GM12873 (cell line): ENCODE data around the gene CD83.

Experiments
- TF ChIP-seq, protein P1 (sequence below): IDR thresholded peaks from 2 replicates; pipeline ENCODE4 v1.5.1; 2012; ENCODE audit warnings: low read depth, mild to moderate bottlenecking, moderate library complexity, low read length, control low read depth; ENCODE audit not compliant: insufficient read depth; ENCODE audit errors: missing control alignments

Gene CD83

DNA sequence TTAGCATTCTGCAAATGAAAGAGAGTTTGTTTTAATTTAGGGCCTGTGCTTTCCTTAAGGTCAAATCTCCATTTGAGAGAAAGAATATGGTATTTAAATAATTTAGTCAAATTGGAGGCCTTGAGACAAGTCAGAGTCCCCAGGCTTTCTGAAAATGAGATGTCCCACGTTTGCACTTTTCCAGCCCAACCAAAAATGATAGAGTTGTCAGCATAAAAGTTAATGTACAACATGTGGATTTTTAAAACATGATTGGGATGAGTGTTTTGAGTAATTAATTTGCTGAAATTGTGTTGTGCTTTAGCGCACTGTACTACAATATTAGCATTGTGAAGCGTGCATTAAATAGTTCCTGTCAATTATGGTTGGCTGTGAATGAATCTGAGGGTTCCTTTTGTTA is 10.0 kb downstream of the CD83 start:
- TF ChIP-seq, protein P1, sequence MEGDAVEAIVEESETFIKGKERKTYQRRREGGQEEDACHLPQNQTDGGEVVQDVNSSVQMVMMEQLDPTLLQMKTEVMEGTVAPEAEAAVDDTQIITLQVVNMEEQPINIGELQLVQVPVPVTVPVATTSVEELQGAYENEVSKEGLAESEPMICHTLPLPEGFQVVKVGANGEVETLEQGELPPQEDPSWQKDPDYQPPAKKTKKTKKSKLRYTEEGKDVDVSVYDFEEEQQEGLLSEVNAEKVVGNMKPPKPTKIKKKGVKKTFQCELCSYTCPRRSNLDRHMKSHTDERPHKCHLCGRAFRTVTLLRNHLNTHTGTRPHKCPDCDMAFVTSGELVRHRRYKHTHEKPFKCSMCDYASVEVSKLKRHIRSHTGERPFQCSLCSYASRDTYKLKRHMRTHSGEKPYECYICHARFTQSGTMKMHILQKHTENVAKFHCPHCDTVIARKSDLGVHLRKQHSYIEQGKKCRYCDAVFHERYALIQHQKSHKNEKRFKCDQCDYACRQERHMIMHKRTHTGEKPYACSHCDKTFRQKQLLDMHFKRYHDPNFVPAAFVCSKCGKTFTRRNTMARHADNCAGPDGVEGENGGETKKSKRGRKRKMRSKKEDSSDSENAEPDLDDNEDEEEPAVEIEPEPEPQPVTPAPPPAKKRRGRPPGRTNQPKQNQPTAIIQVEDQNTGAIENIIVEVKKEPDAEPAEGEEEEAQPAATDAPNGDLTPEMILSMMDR: no peak

DNA sequence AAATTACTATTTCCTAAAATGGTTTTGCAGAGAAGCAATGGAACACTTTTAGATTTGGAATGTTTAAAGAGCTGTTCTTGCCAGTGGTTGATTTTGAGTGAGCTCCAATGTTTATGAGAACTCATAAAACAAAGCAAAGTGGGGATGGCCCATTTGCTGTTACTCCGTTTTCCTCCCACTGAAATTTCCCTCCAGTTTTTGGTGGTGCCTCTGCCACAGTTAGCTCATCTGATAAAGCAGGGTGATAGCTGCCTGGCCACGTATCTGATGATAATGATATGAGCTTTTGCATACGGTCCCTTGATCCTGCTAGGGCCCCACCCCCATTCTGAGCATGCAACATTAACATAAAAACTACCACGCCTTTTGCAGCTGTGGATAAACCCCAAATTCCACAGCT is 10.4 kb downstream of the CD83 start:
- TF ChIP-seq, protein P1: no peak

DNA sequence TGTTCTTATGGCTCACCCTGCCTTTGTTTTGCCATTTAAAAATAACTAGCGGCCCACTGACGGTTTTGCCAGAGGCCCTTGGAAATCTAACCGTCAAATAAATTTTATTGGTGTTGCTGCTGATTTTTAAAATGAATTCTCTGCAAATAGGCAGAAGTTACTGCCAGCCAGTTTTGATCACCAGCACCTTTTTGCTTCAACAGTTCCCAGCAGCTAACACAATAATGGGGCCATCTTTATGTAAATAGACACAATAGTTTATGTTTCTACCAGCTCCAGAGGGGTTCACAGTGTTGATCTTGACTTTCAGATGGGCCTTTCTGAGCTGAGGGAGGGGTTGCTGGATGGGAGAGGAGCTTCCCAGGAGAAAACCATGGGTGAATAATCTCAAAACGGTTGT is 11.2 kb downstream of the CD83 start:
- TF ChIP-seq, protein P1: no peak

DNA sequence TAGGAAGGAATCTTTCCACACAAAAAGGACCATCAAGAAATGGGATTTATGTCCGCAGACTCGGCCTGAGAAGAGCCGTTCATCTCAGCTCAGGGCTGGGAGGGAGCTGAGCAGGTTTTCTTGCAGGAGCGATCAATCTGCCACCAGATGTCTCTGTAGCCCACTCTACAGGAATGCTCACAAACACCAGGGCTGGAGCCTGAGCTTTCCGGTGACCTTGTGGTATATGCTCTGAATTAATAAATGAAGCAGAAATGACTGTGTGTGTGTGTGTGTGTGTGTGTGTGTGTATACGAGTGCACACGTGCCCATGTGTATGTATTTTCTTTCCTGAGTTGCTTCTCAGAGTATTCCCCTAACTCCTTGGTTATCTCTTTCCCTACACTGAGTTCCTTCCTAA is 12.0 kb downstream of the CD83 start:
- TF ChIP-seq, protein P1: peak; percentile 67

DNA sequence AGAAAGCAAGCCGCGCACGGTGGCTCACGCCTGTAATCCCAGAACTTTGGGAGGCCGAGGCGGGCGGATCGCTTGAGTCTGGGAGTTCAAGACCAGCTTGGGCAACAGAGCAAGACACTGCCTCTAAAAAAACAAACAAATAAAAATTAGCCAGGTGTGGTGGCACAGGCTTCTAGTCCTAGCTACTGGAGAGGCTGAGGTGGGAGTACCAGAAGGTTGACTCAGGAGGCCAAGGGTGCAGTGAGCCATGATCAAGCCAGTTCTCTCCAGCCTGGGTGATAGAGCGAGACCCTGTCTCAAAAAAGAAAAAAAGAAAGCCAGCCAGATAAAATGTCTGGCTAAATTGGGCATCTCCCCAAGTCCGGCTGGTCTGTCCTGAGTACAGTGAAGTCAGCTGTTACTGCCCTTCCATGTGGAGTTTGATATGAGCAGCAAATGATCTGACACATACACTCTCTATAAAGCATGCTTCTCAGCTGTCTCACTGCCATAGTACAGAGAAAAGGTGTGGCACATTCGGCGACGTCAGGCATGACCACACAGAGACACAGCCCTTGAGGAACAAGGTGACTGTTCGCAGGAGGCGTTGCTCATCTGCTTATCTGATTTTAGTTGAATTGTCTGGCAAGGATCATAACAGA is 13.0 kb downstream of the CD83 start:
- TF ChIP-seq, protein P1: no peak

DNA sequence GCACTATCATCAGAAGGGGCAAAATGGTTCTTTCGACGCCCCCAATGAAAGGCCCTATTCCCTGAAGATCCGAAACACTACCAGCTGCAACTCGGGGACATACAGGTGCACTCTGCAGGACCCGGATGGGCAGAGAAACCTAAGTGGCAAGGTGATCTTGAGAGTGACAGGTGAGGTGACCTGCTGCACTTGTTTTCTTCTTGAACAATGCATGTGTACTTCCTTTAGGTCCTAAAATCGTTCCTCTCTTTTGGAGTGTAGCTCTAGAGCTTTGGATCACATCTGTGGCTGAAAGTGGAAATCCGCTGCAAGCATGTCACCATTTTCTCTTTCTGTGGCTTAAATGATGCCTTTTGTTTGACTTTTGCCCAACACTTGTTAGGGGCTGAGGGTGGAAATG is 14.0 kb downstream of the CD83 start:
- TF ChIP-seq, protein P1: no peak

DNA sequence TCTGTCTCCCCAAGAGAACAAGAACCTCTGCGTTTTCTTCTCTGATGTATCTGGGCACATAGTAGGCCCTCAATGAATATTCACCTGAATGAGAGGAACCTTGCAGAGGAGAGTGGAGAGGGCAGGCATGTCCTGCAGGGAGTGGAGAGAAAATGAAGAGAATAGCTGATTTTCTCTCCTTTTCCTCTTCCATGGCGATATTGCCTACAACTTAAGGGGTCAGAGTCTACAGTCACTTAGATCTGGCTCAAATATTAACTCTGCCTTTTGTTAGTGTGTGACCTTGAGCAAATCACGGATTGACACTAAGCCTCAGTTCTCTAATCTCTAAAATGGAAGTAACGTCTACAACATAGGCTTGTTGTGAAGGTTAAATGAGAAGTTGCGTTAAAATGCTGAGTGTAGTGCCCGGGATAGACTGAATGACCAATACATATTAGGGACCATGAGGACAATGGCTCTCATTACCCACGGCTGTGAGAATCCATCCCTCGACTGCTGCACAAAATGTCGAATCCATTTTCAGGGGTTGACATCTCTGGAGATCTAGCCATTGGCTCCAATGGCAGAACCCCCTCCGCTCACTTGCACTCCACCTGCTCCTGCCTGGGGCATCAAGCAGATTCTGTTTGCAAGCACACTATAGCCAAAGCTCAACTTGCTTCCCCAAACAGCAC is 14.8 kb downstream of the CD83 start:
- TF ChIP-seq, protein P1: no peak
